Activated CD8-positive, alpha-beta memory T cell treated with anti-CD3 and anti-CD28 coated beads, Interleukin-2, amount 50 U/mL, for 1 hour (primary cell): ENCODE measurements around the gene CPT1A.
A peak's percentile ranks its signal among the peaks of the same experiment; 100 is the strongest.

Source experiments
- DNase-seq: peaks from one replicate; pipeline ENCODE4 v3.0.0-alpha.2; 2020; ENCODE audit errors: extremely low read depth

Gene CPT1A

GRCh38 chr11:68759991-68760390 is 81.7 kb downstream of the CPT1A start:
- no peak for DNase-seq

GRCh38 chr11:68757711-68758110 is 84.0 kb downstream of the CPT1A start:
- no peak for DNase-seq

- no peak for DNase-seq
These were observed 85.4 kb downstream of the CPT1A start for GRCh38 chr11:68756171-68756766.

GRCh38 chr11:68753300-68753699 is 88.4 kb downstream of the CPT1A start:
- no peak for DNase-seq

GRCh38 chr11:68751331-68751856 is 90.3 kb downstream of the CPT1A start, which contains the start of gene TESMIN:
TESMIN (minus strand) TSS chr11:68751520; CDS start chr11:68750660, 860 bp downstream.
- peak; percentile 75 for DNase-seq

GRCh38 chr11:68751004-68751325 is 90.8 kb downstream of the CPT1A start:
- no peak for DNase-seq

- no peak for DNase-seq
These were observed 91.3 kb downstream of the CPT1A start for GRCh38 chr11:68750195-68751003.

GRCh38 chr11:68749229-68750123 is 92.2 kb downstream of the CPT1A start:
- DNase-seq, result no peak

- no peak for DNase-seq
These were observed 93.7 kb downstream of the CPT1A start for GRCh38 chr11:68748061-68748460.

- no peak for DNase-seq
These were observed 98.2 kb downstream of the CPT1A start for GRCh38 chr11:68743539-68743938.

- DNase-seq, result no peak
These were observed 100.3 kb downstream of the CPT1A start for GRCh38 chr11:68741463-68741862.

- no peak for DNase-seq
These were observed 106.1 kb downstream of the CPT1A start for GRCh38 chr11:68735646-68736045.

- DNase-seq, result no peak
These were observed 106.6 kb downstream of the CPT1A start for GRCh38 chr11:68735125-68735524.

GRCh38 chr11:68734111-68734510 is 107.6 kb downstream of the CPT1A start:
- DNase-seq, result no peak

- no peak for DNase-seq
These were observed 113.9 kb downstream of the CPT1A start for GRCh38 chr11:68727783-68728182.

GRCh38 chr11:68724293-68724692 is 117.4 kb downstream of the CPT1A start:
- DNase-seq, result no peak

GRCh38 chr11:68722143-68722542 is 119.6 kb downstream of the CPT1A start:
- no peak for DNase-seq

- no peak for DNase-seq
These were observed 120.6 kb downstream of the CPT1A start for GRCh38 chr11:68721075-68721474.

- DNase-seq, result no peak
These were observed 126.1 kb downstream of the CPT1A start for GRCh38 chr11:68715456-68716122.

- DNase-seq, result no peak
These were observed 127.5 kb downstream of the CPT1A start for GRCh38 chr11:68714060-68714856.

GRCh38 chr11:68711114-68711513 is 130.6 kb downstream of the CPT1A start:
- no peak for DNase-seq
